K562 (cell line): ENCODE results near the gene ZBTB16.

ENCODE experiments used
- AFF4 ChIP-seq: sonication (generic); formaldehyde crosslinking; IDR thresholded peaks from 2 replicates; pipeline ENCODE4 v1.8.0; 2023; ENCODE audit warnings: mild to moderate bottlenecking, missing genetic modification reagents
- E4F1 ChIP-seq: fragments of 250-450 bp; sonication (Bioruptor Pico); IDR thresholded peaks from 2 replicates; pipeline ENCODE4 v1.5.0; 2021; ENCODE audit warnings: mild to moderate bottlenecking, borderline replicate concordance
- FOXO4 ChIP-seq: fragments of 450-650 bp; formaldehyde crosslinking; IDR thresholded peaks from 2 replicates; pipeline ENCODE4 v1.4.0; 2020; ENCODE audit warnings: mild to moderate bottlenecking, moderate library complexity
- KDM1A ChIP-seq, 2 experiments: fragments of 450-650 bp; IDR thresholded peaks; 2 replicates each; pipeline ENCODE4 v1.6.1; 2016; ENCODE audit warnings: mild to moderate bottlenecking in 2 of 2
- MITF ChIP-seq: IDR thresholded peaks from 2 replicates; pipeline ENCODE4 v1.6.1; 2014; ENCODE audit warnings: antibody characterized with exemption
- MYNN ChIP-seq, 2 experiments: sonication (generic); formaldehyde crosslinking in 1 of 2; IDR thresholded peaks; 2 replicates each; pipeline versions ENCODE4 v1.5.0 to v1.6.1; 2016 to 2020; ENCODE audit warnings: antibody characterized with exemption in 1 of 2, missing genetic modification reagents in 1 of 2
- PML ChIP-seq: IDR thresholded peaks from 2 replicates; pipeline ENCODE4 v1.6.1; 2012; ENCODE audit warnings: low read length, inconsistent platforms
- POLR2A ChIP-seq: fragments of 450-650 bp; conservative IDR thresholded peaks from 2 replicates; pipeline ENCODE4 v1.6.1; 2016
- SIN3A ChIP-seq, 2 experiments: fragments of 150-350 bp in 1 of 2; IDR thresholded peaks; 2 replicates each; pipeline ENCODE4 v1.6.1; 2011 to 2016; ENCODE audit warnings: borderline replicate concordance in 2 of 2, low read depth in 2 of 2, low read length in 2 of 2, mild to moderate bottlenecking in 2 of 2, moderate library complexity in 2 of 2; ENCODE audit not compliant: control insufficient read depth in 1 of 2
- SMC3 ChIP-seq: conservative IDR thresholded peaks from 2 replicates; pipeline ENCODE4 v1.6.1; 2011; ENCODE audit warnings: low read depth, low read length, improper control_type of control experiment; ENCODE audit not compliant: insufficient read depth
- SRSF9 ChIP-seq: fragments of 200-400 bp; formaldehyde crosslinking; IDR thresholded peaks from 2 replicates; pipeline ENCODE4 v1.6.1; 2017; ENCODE audit warnings: low read depth, low read length, borderline replicate concordance
- ZNF785 ChIP-seq: fragments of 250-450 bp; sonication (Bioruptor Pico); IDR thresholded peaks from 2 replicates; pipeline ENCODE4 v1.4.0; 2020; ENCODE audit warnings: mild to moderate bottlenecking
- ZNF830 ChIP-seq: fragments of 250-450 bp; sonication (Bioruptor Pico); IDR thresholded peaks from 2 replicates; pipeline ENCODE4 v1.5.0; 2021; ENCODE audit warnings: mild to moderate bottlenecking

- TF ChIP-seq ZNF830 (CRISPR knock-in tag) (no peak), PML (no peak), E4F1 (CRISPR knock-in tag) (no peak), MYNN (IDR thresholded peaks at IDR 0.05) (no peak), MYNN (CRISPR knock-in tag; IDR thresholded peaks at IDR 0.05) (no peak), SRSF9 (no peak), AFF4 (CRISPR knock-in tag) (no peak), MITF (no peak), FOXO4 (no peak), SIN3A (IDR thresholded peaks at IDR 0.05; ENCODE audit: borderline replicate concordance in 2 of 2, control insufficient read depth in 1 of 2, low read depth in 2 of 2, low read length in 2 of 2) (no peak), KDM1A (IDR thresholded peaks at IDR 0.05) (no peak), SMC3 (no peak), ZNF785 (CRISPR knock-in tag) (no peak), POLR2A (no peak)
Measured at GRCh38 chr11:114068327-114068726, 8.8 kb downstream of the ZBTB16 start.
